HepG2 (cell line): Measurements from ENCODE around the gene DQX1. TPM values are rescaled to one million over a fixed set of nuclear protein-coding genes. Genes with fewer than 3 reads are reported as not detected.

Source experiments
- ATAD3A ChIP-seq: sonication (generic); formaldehyde crosslinking; IDR thresholded peaks from 2 replicates; pipeline ENCODE4 v1.4.0; 2020; ENCODE audit warnings: missing genetic modification reagents
- ATM ChIP-seq: fragments of 450-650 bp; IDR thresholded peaks from 2 replicates; pipeline ENCODE4 v1.7.1; 2017; ENCODE audit warnings: mild to moderate bottlenecking, borderline replicate concordance
- FOXK1 ChIP-seq: sonication (generic); formaldehyde crosslinking; IDR thresholded peaks from 2 replicates; pipeline ENCODE4 v1.4.0; 2020; ENCODE audit warnings: low read depth, missing genetic modification reagents, borderline replicate concordance
- MAF1 ChIP-seq: sonication (generic); formaldehyde crosslinking; IDR thresholded peaks from 2 replicates; pipeline ENCODE4 v1.5.0; 2020; ENCODE audit warnings: missing genetic modification reagents, borderline replicate concordance
- MLLT10 ChIP-seq: sonication (generic); formaldehyde crosslinking; IDR thresholded peaks from 2 replicates; pipeline ENCODE4 v1.4.0; 2020; ENCODE audit warnings: missing genetic modification reagents
- MXI1 ChIP-seq: IDR thresholded peaks from 3 replicates; pipeline ENCODE4 v1.6.1; 2012; ENCODE audit warnings: low read depth, low read length, inconsistent platforms, borderline replicate concordance
- NR2F6 ChIP-seq, 2 experiments: IDR thresholded peaks; 2 replicates each; pipeline ENCODE4 v1.6.1; 2016; ENCODE audit warnings: antibody characterized with exemption in 1 of 2, mild to moderate bottlenecking in 1 of 2
- RAD51 ChIP-seq: fragments of 450-650 bp; IDR thresholded peaks from 2 replicates; pipeline ENCODE4 v1.6.1; 2016; ENCODE audit warnings: borderline replicate concordance
- RARA ChIP-seq: IDR thresholded peaks from 2 replicates; pipeline ENCODE4 v1.6.1; 2016; ENCODE audit warnings: missing genetic modification reagents, missing compliant biosample characterization
- RFX3 ChIP-seq: IDR thresholded peaks from 2 replicates; pipeline ENCODE4 v1.6.1; 2016; ENCODE audit warnings: missing biosample characterization, missing genetic modification reagents
- THYN1 ChIP-seq: sonication (generic); formaldehyde crosslinking; IDR thresholded peaks from 2 replicates; pipeline ENCODE4 v1.8.1; 2023; ENCODE audit warnings: low read depth, mild to moderate bottlenecking, moderate library complexity, missing genetic modification reagents, borderline replicate concordance
- ZFYVE20 ChIP-seq: sonication (generic); formaldehyde crosslinking; IDR thresholded peaks from 2 replicates; pipeline ENCODE4 v1.8.0; 2023; ENCODE audit warnings: low read depth, mild to moderate bottlenecking, moderate library complexity, missing genetic modification reagents, borderline replicate concordance
- ZNF10 ChIP-seq: sonication (generic); formaldehyde crosslinking; IDR thresholded peaks from 2 replicates; pipeline ENCODE4 v1.4.0; 2020; ENCODE audit warnings: mild to moderate bottlenecking, low read depth, missing genetic modification reagents, borderline replicate concordance
- ZNF337 ChIP-seq: sonication (generic); formaldehyde crosslinking; IDR thresholded peaks from 2 replicates; pipeline ENCODE4 v1.5.1; 2020; ENCODE audit warnings: missing genetic modification reagents, low read depth, mild to moderate bottlenecking, borderline replicate concordance
- ZNF674 ChIP-seq: sonication (generic); formaldehyde crosslinking; IDR thresholded peaks from 2 replicates; pipeline ENCODE4 v1.5.0; 2020; ENCODE audit warnings: low read depth, mild to moderate bottlenecking, missing genetic modification reagents
- polyA plus RNA-seq, 8 experiments: library from polyadenylated mRNA; depleted of rRNA in 3 of 8; stranded (reverse) in 7 of 8; unstranded in 1 of 8; fragments of >200 nt; fragmentation: Illumina TruSeq in 4 of 8; extraction: Trizol in 4 of 8; gene quantifications; 2 replicates each; pipeline versions ENCODE4 v1.2.1 to v1.2.3, GENCODE V29; 2011 to 2016; ENCODE audit warnings: low read depth in 4 of 8, missing spikeins in 1 of 8, mixed read lengths in 1 of 8; ENCODE audit not compliant: insufficient read depth in 1 of 8
- total RNA-seq, 5 experiments: library from RNA; depleted of rRNA; stranded (reverse); fragments of >200 nt; fragmentation: Illumina TruSeq; extraction: Trizol; gene quantifications; 2 replicates each; pipeline ENCODE4 v1.2.3, GENCODE V29; 2016; ENCODE audit warnings: low read depth in 1 of 5
- TF ChIP-seq, protein P1 (sequence below): sonication (generic); formaldehyde crosslinking; IDR thresholded peaks from 2 replicates; pipeline ENCODE4 v1.4.0; 2020; ENCODE audit warnings: missing genetic modification reagents
- TF ChIP-seq, protein P2 (sequence below): sonication (generic); formaldehyde crosslinking; IDR thresholded peaks from 2 replicates; pipeline ENCODE4 v1.4.0; 2020; ENCODE audit warnings: missing genetic modification reagents

DQX1 gene
- total and polyA plus RNA-seq, 2 of the 13 experiments (the other 11 are each of a cell fraction or from before 2014, with no cell fraction given) = 27.6 to 89.8 TPM

DNA sequence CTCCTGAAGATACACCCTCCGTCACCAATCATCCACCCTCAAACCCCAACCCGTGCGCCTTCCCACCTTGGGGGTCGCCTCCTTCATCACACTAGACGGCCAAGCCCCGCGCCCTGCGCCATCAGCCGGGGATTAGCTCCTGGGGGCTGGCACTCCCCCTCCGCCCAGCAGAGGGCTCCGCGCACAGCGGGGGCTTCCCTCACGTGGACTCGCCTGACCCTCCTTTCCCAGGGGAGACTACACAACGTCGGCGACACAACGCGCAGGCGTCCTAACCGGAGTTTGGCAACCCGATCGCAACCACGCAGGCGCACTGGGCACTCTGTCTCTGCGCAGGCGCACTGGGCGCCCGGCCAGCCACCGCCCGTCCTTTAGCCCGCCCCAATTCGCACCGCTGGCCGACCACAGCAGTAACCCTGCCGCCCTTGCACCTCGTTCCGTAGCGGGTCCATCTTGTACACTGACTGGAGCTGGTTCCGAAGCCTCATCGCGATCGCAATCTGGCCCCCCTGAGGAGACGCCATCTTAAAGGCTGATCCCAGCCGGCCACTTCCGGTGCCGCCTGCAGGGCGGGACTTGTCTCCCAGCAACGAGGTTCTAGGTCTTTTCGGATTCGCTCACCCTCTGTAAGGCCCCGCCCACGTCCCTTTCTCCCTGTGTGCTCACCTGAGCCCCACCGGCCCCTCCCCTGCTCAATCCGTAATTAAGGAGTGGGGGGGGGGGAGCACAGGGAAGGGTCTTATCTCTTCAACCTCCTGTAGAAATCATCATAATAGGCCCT is 18.7 kb downstream of the DQX1 start, which contains the start of gene PCGF1 (continued):
- TF ChIP-seq, protein P1, sequence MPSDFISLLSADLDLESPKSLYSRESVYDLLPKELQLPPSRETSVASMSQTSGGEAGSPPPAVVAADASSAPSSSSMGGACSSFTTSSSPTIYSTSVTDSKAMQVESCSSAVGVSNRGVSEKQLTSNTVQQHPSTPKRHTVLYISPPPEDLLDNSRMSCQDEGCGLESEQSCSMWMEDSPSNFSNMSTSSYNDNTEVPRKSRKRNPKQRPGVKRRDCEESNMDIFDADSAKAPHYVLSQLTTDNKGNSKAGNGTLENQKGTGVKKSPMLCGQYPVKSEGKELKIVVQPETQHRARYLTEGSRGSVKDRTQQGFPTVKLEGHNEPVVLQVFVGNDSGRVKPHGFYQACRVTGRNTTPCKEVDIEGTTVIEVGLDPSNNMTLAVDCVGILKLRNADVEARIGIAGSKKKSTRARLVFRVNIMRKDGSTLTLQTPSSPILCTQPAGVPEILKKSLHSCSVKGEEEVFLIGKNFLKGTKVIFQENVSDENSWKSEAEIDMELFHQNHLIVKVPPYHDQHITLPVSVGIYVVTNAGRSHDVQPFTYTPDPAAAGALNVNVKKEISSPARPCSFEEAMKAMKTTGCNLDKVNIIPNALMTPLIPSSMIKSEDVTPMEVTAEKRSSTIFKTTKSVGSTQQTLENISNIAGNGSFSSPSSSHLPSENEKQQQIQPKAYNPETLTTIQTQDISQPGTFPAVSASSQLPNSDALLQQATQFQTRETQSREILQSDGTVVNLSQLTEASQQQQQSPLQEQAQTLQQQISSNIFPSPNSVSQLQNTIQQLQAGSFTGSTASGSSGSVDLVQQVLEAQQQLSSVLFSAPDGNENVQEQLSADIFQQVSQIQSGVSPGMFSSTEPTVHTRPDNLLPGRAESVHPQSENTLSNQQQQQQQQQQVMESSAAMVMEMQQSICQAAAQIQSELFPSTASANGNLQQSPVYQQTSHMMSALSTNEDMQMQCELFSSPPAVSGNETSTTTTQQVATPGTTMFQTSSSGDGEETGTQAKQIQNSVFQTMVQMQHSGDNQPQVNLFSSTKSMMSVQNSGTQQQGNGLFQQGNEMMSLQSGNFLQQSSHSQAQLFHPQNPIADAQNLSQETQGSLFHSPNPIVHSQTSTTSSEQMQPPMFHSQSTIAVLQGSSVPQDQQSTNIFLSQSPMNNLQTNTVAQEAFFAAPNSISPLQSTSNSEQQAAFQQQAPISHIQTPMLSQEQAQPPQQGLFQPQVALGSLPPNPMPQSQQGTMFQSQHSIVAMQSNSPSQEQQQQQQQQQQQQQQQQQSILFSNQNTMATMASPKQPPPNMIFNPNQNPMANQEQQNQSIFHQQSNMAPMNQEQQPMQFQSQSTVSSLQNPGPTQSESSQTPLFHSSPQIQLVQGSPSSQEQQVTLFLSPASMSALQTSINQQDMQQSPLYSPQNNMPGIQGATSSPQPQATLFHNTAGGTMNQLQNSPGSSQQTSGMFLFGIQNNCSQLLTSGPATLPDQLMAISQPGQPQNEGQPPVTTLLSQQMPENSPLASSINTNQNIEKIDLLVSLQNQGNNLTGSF (CRISPR knock-in tag) = peak; percentile 93; the same call in 1 of the 2 replicates
- TF ChIP-seq ATM = no peak
- TF ChIP-seq ZFYVE20 (CRISPR knock-in tag) = peak; percentile 75; the same call in 1 of the 2 replicates
- TF ChIP-seq RAD51 = no peak
- TF ChIP-seq THYN1 (CRISPR knock-in tag) = no peak; the same call in 1 of the 2 replicates
- TF ChIP-seq RFX3 (CRISPR knock-in tag) = peak; percentile 94
- no peak for TF ChIP-seq ZNF10 (CRISPR knock-in tag)
- TF ChIP-seq ZNF337 (CRISPR knock-in tag) = no peak
- TF ChIP-seq ZNF674 = peak; percentile 89; the same call in 1 of the 2 replicates
- TF ChIP-seq NR2F6 (IDR thresholded peaks at IDR 0.05) = peak; percentile 40; the same call in 1 of the 2 replicates
- TF ChIP-seq NR2F6 (CRISPR knock-in tag; IDR thresholded peaks at IDR 0.05) = peak; percentile 81
- peak; percentile 58; the same call in 1 of the 2 replicates for TF ChIP-seq RARA
- no peak for TF ChIP-seq MLLT10 (CRISPR knock-in tag)
- peak; percentile 79; the same call in 1 of the 3 replicates for TF ChIP-seq MXI1
- 0 out of 2 replicates have a peak, but pooled peaks have one; percentile 74 for TF ChIP-seq ATAD3A (CRISPR knock-in tag)
- TF ChIP-seq, protein P2, sequence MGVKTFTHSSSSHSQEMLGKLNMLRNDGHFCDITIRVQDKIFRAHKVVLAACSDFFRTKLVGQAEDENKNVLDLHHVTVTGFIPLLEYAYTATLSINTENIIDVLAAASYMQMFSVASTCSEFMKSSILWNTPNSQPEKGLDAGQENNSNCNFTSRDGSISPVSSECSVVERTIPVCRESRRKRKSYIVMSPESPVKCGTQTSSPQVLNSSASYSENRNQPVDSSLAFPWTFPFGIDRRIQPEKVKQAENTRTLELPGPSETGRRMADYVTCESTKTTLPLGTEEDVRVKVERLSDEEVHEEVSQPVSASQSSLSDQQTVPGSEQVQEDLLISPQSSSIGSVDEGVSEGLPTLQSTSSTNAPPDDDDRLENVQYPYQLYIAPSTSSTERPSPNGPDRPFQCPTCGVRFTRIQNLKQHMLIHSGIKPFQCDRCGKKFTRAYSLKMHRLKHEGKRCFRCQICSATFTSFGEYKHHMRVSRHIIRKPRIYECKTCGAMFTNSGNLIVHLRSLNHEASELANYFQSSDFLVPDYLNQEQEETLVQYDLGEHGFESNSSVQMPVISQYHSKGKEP (CRISPR knock-in tag) = 0 out of 2 replicates have a peak, but pooled peaks have one; percentile 60
- peak; percentile 87 for TF ChIP-seq FOXK1 (CRISPR knock-in tag)
- peak; percentile 89; the same call in 1 of the 2 replicates for TF ChIP-seq MAF1 (CRISPR knock-in tag)
